ENCODE data around the gene ANAPC15. TPM values are rescaled to one million over a fixed set of nuclear protein-coding genes. Genes with fewer than 3 reads are reported as not detected.
A peak's percentile ranks its signal among the peaks of the same experiment; 100 is the strongest.

ANAPC15 gene
- total and polyA plus RNA-seq, 8 donors: 27.1 to 52.6 (median 41.0) TPM

- Histone ChIP-seq H3K36me3 (peaks cover 0 to 10% of the 10 kb centered on the region in 2 donors), H3K9me3 (no peaks in the 10 kb centered on the region), H3K27me3 (no peaks in the 10 kb centered on the region), H3K4me1 (peaks cover 32 to 83% of the 10 kb centered on the region in 2 donors), H3K4me3 (no peak overlapping the region), H3K27ac (peak overlapping the region; percentile 84 to 91)
- ATAC-seq (no peak), DNase-seq (no peak)
- intact Hi-C loops (cut with DNase I): no loop called here
- TF ChIP-seq CTCF (IDR thresholded peaks at IDR 0.05): no peak
Observed at GRCh38 chr11:72070491-72070890, 42.0 kb downstream of the ANAPC15 start.

- Histone ChIP-seq H3K4me3 (peak overlapping the region in 1 of 2 donors; percentile 30), H3K27me3 (no peaks in the 10 kb centered on the region), H3K9me3 (no peaks in the 10 kb centered on the region), H3K36me3 (peaks cover 0 to 10% of the 10 kb centered on the region in 2 donors), H3K27ac (peak overlapping the region; percentile 84 to 91), H3K4me1 (peaks cover 32 to 76% of the 10 kb centered on the region in 2 donors)
- peak in 3 of 4 donors; percentile 54 to 92 (median 90) for DNase-seq
- intact Hi-C loops (cut with DNase I): no loop called here
- peak; percentile 98 for ATAC-seq
- no peak for TF ChIP-seq CTCF (IDR thresholded peaks at IDR 0.05)
Observed at GRCh38 chr11:72069787-72070251, 42.7 kb downstream of the ANAPC15 start.

- Histone ChIP-seq H3K4me3 (peak overlapping the region in 1 of 2 donors; percentile 30), H3K9me3 (no peaks in the 10 kb centered on the region), H3K36me3 (peaks cover 0 to 14% of the 10 kb centered on the region in 2 donors), H3K4me1 (peaks cover 32 to 75% of the 10 kb centered on the region in 2 donors), H3K27me3 (no peaks in the 10 kb centered on the region), H3K27ac (peak overlapping the region; percentile 84 to 91)
- ATAC-seq: peak; percentile 42
- intact Hi-C loops (cut with DNase I): no loop called here
- no peak for TF ChIP-seq CTCF (IDR thresholded peaks at IDR 0.05)
- DNase-seq: no peak
Observed at GRCh38 chr11:72069200-72069599, 43.3 kb downstream of the ANAPC15 start.

GRCh38 chr11:72067676-72068075 lies 44.8 kb downstream of the ANAPC15 start:
- H3K4me3 ChIP-seq: no peak overlapping the region
- DNase-seq (no peak), ATAC-seq (no peak)
- H3K27ac ChIP-seq: peak overlapping the region in 1 of 2 donors; percentile 91
- H3K36me3 ChIP-seq: peaks cover 0 to 22% of the 10 kb centered on the region in 2 donors
- no peaks in the 10 kb centered on the region for H3K27me3 ChIP-seq
- no peak for TF ChIP-seq CTCF (IDR thresholded peaks at IDR 0.05)
- intact Hi-C loops (cut with DNase I): no loop called here
- no peaks in the 10 kb centered on the region for H3K9me3 ChIP-seq
- H3K4me1 ChIP-seq: peaks cover 32 to 70% of the 10 kb centered on the region in 2 donors

GRCh38 chr11:72067266-72067665 lies 45.2 kb downstream of the ANAPC15 start:
- peaks cover 29 to 70% of the 10 kb centered on the region in 2 donors for H3K4me1 ChIP-seq
- peak overlapping the region in 1 of 2 donors; percentile 65 for H3K27ac ChIP-seq
- H3K9me3 ChIP-seq: no peaks in the 10 kb centered on the region

More at GRCh38 chr11:72067266-72067665, 45.2 kb downstream of the ANAPC15 start:
- Histone ChIP-seq H3K4me3 (no peak overlapping the region), H3K27me3 (no peaks in the 10 kb centered on the region), H3K36me3 (peaks cover 0 to 25% of the 10 kb centered on the region in 2 donors)
- no peak for ATAC-seq
- intact Hi-C loops (cut with DNase I): no loop called here
- TF ChIP-seq CTCF (IDR thresholded peaks at IDR 0.05): no peak
- DNase-seq: no peak

Data from left lung (tissue), 10 donors.